Mammary epithelial cell (primary cell): ENCODE measurements around the gene F2.

Source experiments
- CTCF ChIP-seq, 2 donors: IDR thresholded peaks in 1 of 2; conservative IDR thresholded peaks in 1 of 2; 2 replicates each; pipeline ENCODE4 v1.5.1; 2011 to 2012; ENCODE audit warnings: inconsistent platforms in 2 of 2, low read length in 2 of 2, mild to moderate bottlenecking in 2 of 2, control low read depth in 1 of 2, low read depth in 1 of 2; ENCODE audit not compliant: insufficient read depth in 1 of 2; ENCODE audit errors: extremely low read depth in 1 of 2
- EZH2 ChIP-seq: IDR thresholded peaks from 2 replicates; pipeline ENCODE4 v1.6.1; 2012; ENCODE audit warnings: low read length, inconsistent platforms, borderline replicate concordance

- TF ChIP-seq CTCF (conservative IDR thresholded peaks at IDR 0.05 in 1 of 2, IDR thresholded peaks at IDR 0.05 in 1 of 2; ENCODE audit: extremely low read depth in 1 of 2, insufficient read depth in 1 of 2, low read depth in 1 of 2, low read length in 2 of 2) (no peak), EZH2 (no peak)
These were observed 40.8 kb upstream of the F2 start for GRCh38 chr11:46677991-46678740.
